DND-41 (cell line): ENCODE results near the gene PCK2.
"Not testable (repeated sequence)": the region's sequence is repeated elsewhere in the genome, so short reads cannot be mapped to it uniquely, and the experiment has no call there.

ENCODE experiments used
- ATAC-seq: fragments of 200-7000 bp; cut with Tn5 transposase; 3 replicates; pipeline ENCODE4 v1.9.1; 2021; ENCODE audit warnings: low read depth; ENCODE audit not compliant: insufficient read depth
- DNase-seq: peaks from one replicate; pipeline ENCODE4 v3.0.0-alpha.2; 2020
- H2AFZ ChIP-seq: 2 replicates; pipeline ENCODE4 v1.6.0; 2012; ENCODE audit warnings: low read depth, low read length
- H3K27ac ChIP-seq: 2 replicates; pipeline ENCODE4 v1.5.1; 2012; ENCODE audit warnings: low read length, inconsistent platforms
- H3K27me3 ChIP-seq: fragments of 200-600 bp; sonication (generic); 2 replicates; pipeline ENCODE4 v1.6.0; 2012; ENCODE audit warnings: low read length, mild to moderate bottlenecking, inconsistent platforms; ENCODE audit not compliant: insufficient read depth, poor library complexity
- H3K36me3 ChIP-seq: 2 replicates; pipeline ENCODE4 v1.5.1; 2012; ENCODE audit warnings: low read length, inconsistent platforms; ENCODE audit not compliant: insufficient read depth
- H3K4me1 ChIP-seq: 2 replicates; pipeline ENCODE4 v1.5.1; 2012; ENCODE audit warnings: mild to moderate bottlenecking, low read length; ENCODE audit not compliant: insufficient read depth
- H3K4me2 ChIP-seq: 2 replicates; pipeline ENCODE4 v1.6.0; 2012; ENCODE audit warnings: mild to moderate bottlenecking, moderate library complexity, low read length, inconsistent platforms; ENCODE audit not compliant: insufficient read depth
- H3K4me3 ChIP-seq, 2 experiments: fragments of 200-600 bp in 1 of 2; shearing (Covaris generic) in 1 of 2; 2 replicates each; pipeline ENCODE4 v1.5.1; 2012 to 2016; ENCODE audit warnings: inconsistent platforms in 2 of 2, low read length in 2 of 2, mild to moderate bottlenecking in 2 of 2, low read depth in 1 of 2, moderate library complexity in 1 of 2
- H3K79me2 ChIP-seq: 2 replicates; pipeline ENCODE4 v1.6.0; 2012; ENCODE audit warnings: low read length, inconsistent platforms; ENCODE audit not compliant: insufficient read depth
- H3K9ac ChIP-seq: 2 replicates; pipeline ENCODE4 v1.6.0; 2012; ENCODE audit warnings: low read depth, mild to moderate bottlenecking, inconsistent platforms, low read length, moderate library complexity
- H3K9me3 ChIP-seq: 2 replicates; pipeline ENCODE4 v1.5.1; 2012; ENCODE audit warnings: low read length, moderate library complexity, mild to moderate bottlenecking, inconsistent platforms; ENCODE audit not compliant: insufficient read depth, severe bottlenecking
- H4K20me1 ChIP-seq: 2 replicates; pipeline ENCODE4 v1.6.0; 2012; ENCODE audit warnings: low read length; ENCODE audit not compliant: insufficient read depth
- CTCF ChIP-seq: IDR thresholded peaks from 2 replicates; pipeline ENCODE4 v1.5.1; 2012; ENCODE audit warnings: borderline replicate concordance, low read length, moderate library complexity, mild to moderate bottlenecking; ENCODE audit not compliant: poor library complexity, severe bottlenecking; ENCODE audit errors: extremely low read depth
- EZH2 ChIP-seq: IDR thresholded peaks from 3 replicates; pipeline ENCODE4 v1.6.1; 2012; ENCODE audit warnings: borderline replicate concordance, low read depth, mild to moderate bottlenecking, moderate library complexity, low read length, inconsistent platforms; ENCODE audit not compliant: severe bottlenecking

The PCK2 gene

GRCh38 chr14:24100982-24101494, 6.9 kb downstream of the PCK2 start:
- Histone ChIP-seq H3K27me3 (no peaks in the 10 kb centered on the region), H3K36me3 (peaks cover 55% of the 10 kb centered on the region), H3K27ac (no peak overlapping the region), H3K4me2 (no peak overlapping the region), H2AFZ (no peak overlapping the region), H3K9ac (no peak overlapping the region), H3K9me3 (no peaks in the 10 kb centered on the region), H3K4me3 (no peak overlapping the region), H3K4me1 (no peaks in the 10 kb centered on the region), H3K79me2 (peaks cover 6% of the 10 kb centered on the region), H4K20me1 (no peaks in the 10 kb centered on the region)
- no peak for ATAC-seq
- no peak for TF ChIP-seq CTCF
- TF ChIP-seq EZH2 = no peak
- no peak for DNase-seq

DNA sequence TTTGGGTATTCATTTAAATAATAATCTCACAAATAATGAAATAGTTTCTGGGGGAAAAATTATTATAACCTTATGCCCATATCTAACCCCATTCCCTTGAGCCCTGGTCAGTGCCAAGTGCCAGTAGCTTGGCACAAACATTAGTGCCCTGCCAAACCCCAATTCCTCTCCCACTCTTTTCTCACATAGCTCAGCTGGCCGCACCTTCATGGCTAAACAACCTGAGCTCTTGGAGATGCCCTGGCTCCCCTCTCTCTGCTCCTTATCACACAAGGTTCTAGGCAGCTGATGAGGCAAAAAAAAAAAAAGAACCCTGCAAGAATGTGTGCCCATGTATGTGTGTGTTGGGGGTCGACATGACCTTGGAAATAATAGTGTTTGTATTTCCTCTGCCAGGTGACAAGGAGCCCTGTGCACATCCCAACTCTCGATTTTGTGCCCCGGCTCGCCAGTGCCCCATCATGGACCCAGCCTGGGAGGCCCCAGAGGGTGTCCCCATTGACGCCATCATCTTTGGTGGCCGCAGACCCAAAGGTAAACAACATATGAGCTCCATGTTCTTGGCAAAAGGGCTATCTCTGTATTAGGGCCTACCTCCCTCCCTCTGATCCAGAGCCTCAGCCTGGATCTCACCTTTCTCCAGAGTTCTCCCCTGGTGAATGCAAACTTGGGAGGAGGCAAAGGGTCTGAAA, 8.4 kb downstream of the PCK2 start:
- Histone ChIP-seq H3K27ac (no peak overlapping the region), H3K27me3 (no peaks in the 10 kb centered on the region), H3K4me1 (no peaks in the 10 kb centered on the region), H3K4me3 (no peak overlapping the region), H3K36me3 (peaks cover 47% of the 10 kb centered on the region), H3K79me2 (no peaks in the 10 kb centered on the region), H3K9me3 (no peaks in the 10 kb centered on the region), H2AFZ (no peak overlapping the region), H4K20me1 (no peaks in the 10 kb centered on the region), H3K9ac (no peak overlapping the region), H3K4me2 (no peak overlapping the region)
- no peak for DNase-seq
- ATAC-seq = no peak
- TF ChIP-seq EZH2 = no peak
- no peak for TF ChIP-seq CTCF

GRCh38 chr14:24103451-24103850, 9.3 kb downstream of the PCK2 start:
- Histone ChIP-seq H3K9me3 (no peaks in the 10 kb centered on the region), H3K79me2 (no peaks in the 10 kb centered on the region), H3K4me3 (no peak overlapping the region), H3K36me3 (peaks cover 41% of the 10 kb centered on the region), H3K9ac (no peak overlapping the region), H3K27me3 (no peaks in the 10 kb centered on the region), H4K20me1 (no peaks in the 10 kb centered on the region), H3K4me2 (no peak overlapping the region), H3K27ac (no peak overlapping the region), H2AFZ (no peak overlapping the region), H3K4me1 (peaks cover 4% of the 10 kb centered on the region)
- no peak for TF ChIP-seq CTCF
- TF ChIP-seq EZH2 = no peak
- DNase-seq = no peak
- no peak for ATAC-seq

DNA sequence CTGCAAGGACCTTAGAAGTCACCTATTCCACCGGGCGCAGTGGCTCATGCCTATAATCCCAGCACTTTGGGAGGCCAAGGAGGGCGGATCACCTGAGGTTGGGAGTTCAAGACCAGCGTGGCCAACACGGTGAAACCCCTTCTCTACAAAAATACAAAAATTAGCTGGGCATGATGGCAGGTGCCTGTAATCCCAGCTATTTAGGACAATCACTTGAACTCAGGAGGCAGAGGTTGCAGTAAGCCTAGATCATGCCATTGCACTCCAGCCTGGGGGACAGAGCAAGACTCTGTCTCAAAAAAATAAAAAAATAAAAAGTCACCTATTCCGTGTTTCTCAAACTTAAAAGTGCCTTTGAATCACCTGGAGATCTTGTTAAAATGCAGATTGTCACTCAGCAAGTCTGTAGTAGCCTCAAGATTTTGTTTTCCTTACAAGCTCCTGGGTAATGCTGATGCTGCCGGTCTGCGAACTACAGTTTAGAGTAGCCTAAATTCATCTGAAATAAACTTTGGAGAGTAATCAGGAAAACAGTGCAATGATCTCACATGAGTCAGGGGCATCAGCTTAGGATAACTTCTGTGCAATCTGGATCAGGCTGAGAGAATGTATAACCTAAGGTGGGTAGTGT, 11.6 kb downstream of the PCK2 start:
- Histone ChIP-seq H3K36me3 (peaks cover 21% of the 10 kb centered on the region), H3K4me1 (peaks cover 13% of the 10 kb centered on the region)
- H4K20me1 ChIP-seq, ATAC-seq, H3K27me3 ChIP-seq, H3K4me2 ChIP-seq, H3K4me3 ChIP-seq, DNase-seq, H3K9ac ChIP-seq, H3K79me2 ChIP-seq, H3K9me3 ChIP-seq, H2AFZ ChIP-seq, H3K27ac ChIP-seq: not testable (repeated sequence)
